Dedifferentiated amniotic fluid mesenchymal stem cell (primary cell): ENCODE measurements around the gene GPER1.

Experiments
- DNase-seq: peaks from one replicate; pipeline ENCODE4 v3.0.0-alpha.2; 2016; ENCODE audit errors: extremely low spot score

The GPER1 gene

DNA sequence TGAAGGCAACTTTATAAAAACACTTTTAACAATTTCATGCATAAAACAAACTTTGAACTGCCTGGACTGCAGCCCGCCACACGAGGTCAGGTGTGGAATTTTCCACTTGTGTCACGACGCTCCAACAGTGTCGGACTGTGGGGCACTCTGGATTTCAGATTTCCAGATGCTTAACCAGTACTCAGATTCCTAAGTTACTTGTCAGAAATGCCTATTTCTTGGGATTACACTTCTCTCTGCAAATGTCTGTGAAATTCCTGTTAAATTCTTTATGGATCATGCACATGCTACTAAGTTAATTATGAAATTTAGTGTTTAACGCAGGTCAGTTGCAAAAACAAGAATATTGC is 473 bp upstream of the GPER1 start:
- DNase-seq = peak; percentile 36

DNA sequence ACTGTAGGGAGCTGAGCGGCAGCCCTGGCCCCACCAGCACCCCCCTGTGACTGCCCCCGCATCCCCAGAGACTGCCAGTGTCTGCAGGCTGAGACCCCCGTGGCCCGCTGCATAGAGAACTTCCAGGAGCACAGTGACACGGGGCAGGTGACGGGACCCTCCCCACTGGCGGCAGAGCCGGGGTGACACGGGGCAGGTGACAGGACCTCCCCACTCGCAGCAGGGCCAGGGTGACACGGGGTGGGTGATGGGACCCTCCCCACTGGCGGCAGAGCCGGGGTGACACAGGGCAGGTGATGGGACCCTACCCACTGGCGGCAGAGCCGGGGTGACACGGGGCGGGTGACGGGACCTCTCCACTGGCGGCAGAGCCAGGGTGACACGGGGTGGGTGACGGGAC is 2.3 kb downstream of the GPER1 start:
- no peak for DNase-seq

DNA sequence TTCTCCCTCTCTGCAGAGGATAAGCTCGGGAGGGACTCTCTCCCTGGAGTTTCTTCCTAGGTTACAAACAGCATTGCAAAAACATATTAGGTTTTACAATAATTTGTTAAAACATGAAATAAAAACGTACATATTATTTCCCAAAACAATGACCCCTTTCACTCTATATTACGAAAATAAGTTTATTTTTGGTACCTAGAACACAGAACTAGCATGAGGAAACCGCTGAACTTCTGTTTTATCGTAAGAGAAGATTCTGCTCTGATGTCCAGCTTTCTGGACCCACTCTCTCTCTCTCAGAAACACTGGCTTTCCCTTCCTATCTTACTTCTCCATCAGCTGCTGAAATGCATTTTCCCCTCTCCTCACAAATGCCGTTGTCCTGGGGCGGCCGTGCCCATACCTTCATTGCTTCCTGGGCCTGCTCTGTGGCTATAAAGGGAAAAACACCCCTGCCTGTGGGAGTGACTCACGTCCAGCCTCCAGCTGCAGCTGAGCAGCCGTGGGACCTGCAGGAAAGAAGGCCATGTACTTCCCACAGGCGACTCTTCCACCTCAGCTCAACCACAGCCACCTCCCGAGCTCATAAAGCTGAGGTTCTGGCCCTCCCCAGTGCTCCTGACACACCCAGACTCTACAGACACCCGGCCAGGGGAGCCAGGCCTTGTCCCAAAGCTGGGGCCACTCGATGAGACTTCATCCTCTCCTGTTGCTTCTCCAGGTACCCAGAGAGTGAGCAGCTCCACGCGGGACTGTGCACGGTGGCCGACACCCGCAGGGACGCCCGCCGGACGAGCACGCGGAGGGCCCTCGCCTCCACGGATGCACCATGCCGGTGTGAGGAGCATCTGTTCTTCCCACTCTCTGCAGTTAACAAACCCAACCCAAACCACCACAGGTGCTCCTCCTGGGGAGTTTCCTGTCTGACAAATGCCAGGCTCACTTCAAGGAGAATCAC is 3.1 kb downstream of the GPER1 start:
- no peak for DNase-seq

DNA sequence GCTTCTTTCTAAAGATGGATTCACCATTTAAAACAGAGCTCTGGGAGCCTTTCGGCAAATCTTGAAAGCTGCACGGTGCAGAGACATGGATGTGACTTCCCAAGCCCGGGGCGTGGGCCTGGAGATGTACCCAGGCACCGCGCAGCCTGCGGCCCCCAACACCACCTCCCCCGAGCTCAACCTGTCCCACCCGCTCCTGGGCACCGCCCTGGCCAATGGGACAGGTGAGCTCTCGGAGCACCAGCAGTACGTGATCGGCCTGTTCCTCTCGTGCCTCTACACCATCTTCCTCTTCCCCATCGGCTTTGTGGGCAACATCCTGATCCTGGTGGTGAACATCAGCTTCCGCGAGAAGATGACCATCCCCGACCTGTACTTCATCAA is 3.7 kb downstream of the GPER1 start:
- DNase-seq = no peak

DNA sequence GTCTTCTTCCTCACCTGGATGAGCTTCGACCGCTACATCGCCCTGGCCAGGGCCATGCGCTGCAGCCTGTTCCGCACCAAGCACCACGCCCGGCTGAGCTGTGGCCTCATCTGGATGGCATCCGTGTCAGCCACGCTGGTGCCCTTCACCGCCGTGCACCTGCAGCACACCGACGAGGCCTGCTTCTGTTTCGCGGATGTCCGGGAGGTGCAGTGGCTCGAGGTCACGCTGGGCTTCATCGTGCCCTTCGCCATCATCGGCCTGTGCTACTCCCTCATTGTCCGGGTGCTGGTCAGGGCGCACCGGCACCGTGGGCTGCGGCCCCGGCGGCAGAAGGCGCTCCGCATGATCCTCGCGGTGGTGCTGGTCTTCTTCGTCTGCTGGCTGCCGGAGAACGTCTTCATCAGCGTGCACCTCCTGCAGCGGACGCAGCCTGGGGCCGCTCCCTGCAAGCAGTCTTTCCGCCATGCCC is 4.3 kb downstream of the GPER1 start:
- no peak for DNase-seq

DNA sequence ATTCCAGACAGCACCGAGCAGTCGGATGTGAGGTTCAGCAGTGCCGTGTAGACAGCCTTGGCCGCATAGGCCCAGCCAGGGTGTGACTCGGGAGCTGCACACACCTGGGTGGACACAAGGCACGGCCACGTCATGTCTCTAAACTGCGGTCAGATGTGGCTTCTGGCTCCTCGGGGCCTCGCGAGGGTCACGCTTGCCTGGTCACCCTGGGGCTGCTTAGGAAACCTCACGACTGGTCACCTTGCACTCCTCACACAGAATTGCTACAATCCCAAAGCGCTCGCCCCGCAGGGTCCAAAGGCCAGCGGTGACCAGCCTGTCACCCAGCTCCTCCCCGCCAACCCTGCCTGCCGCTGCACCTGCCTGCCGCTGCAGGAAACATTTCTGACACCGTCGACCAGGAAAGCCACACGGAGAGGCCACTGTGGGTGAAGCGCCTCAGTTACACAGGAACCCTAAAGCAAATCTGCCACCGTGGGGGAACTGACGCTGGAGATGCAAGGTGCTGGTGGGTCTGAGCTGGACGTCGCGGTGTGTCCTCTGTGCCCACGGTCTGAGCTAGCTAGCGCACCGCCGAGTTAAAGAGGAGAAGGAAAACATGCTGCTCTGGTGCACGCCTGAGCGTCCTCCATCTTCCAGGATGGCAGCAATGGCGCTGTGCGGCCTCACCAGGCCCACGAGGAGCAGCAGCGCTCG is 5.0 kb downstream of the GPER1 start:
- no peak for DNase-seq

DNA sequence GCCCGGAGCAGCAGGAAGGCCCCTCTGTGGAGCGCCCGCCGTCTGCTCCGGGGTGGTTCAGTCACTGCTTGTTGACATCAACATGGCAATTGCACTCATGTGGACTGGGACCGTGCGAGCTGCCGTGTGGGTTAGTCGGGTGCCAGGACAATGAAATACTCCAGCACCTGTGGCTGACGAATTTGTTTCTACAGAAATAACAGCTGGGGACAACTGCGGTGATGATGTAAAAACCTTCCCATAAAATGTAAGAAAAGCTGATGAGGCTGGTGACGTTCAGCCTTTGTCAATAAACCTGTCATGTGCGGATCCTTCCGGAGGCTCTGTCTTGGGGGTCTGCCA is 5.6 kb downstream of the GPER1 start:
- DNase-seq = no peak

DNA sequence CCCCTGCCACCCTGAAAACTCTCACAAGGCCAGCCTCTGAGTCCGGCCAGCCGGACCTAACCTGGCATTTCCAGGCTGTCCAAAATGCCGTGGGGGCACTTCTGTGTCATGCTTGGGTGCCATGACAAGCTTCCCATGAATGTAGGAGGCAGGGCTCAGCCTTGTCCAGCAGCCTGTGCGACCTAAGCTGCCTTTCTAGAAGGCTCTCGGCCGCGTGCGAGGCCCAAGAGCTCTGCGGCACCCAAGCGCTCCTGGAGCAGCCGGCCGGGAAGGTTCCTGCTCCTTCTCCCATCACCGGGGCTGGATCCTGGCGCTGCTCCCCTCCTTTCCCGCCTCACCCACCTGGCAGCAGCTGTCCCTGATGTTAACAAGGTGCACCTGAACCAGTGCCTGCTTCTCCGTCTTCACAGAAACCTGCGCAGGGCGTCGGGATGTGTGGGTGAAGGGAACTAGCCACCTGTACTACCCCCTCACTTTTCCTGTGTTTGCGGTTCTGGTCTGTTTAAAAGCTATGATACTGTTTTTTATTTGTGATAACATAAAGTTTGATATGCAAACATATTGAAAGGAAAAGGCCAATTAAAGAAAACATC is 6.1 kb downstream of the GPER1 start:
- DNase-seq = no peak

DNA sequence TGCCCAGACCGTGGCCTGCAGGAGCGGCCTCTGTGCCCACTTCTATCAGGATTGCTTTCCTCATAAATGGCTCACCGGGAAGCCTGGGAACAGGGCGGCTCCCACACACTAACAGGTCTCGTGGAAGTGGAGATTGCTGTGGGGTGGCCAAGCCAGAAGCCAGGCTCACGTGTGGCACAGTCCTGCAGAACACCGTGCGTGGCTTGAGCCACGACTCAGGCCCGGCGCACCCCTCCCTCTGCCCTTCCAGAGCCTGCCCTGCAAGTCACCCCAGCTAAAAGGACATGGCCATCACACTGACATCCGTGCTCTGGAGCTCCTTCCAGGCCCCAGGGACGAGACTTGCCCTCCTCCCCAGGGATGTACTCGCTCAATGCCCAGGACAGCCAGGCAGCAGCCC is 7.0 kb downstream of the GPER1 start:
- DNase-seq = no peak

DNA sequence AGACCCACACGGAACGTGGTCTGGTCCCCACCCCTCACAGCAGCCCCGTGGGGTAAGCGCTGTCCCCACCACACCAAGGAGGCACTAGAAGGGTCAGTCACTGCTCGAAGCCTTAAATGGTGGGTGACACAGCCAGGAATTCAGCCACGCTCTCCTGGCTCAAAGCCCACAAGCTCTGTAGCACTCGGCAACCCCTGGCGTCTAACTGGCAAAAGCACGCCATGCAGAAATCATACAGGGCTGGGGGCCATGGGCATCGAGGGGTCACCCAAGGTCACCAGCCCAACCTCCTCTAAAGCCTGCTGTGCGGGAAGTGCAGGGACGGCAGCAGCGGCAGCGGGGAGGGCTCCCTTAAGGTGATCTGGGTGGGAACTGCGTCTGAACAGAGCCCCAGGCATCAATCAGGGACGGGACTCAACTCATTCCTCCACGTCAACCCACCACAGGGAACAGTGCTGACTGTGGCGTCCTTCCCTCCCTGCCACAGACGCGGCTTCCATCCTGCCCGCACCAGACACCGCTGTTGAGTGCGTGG is 7.8 kb downstream of the GPER1 start:
- no peak for DNase-seq

DNA sequence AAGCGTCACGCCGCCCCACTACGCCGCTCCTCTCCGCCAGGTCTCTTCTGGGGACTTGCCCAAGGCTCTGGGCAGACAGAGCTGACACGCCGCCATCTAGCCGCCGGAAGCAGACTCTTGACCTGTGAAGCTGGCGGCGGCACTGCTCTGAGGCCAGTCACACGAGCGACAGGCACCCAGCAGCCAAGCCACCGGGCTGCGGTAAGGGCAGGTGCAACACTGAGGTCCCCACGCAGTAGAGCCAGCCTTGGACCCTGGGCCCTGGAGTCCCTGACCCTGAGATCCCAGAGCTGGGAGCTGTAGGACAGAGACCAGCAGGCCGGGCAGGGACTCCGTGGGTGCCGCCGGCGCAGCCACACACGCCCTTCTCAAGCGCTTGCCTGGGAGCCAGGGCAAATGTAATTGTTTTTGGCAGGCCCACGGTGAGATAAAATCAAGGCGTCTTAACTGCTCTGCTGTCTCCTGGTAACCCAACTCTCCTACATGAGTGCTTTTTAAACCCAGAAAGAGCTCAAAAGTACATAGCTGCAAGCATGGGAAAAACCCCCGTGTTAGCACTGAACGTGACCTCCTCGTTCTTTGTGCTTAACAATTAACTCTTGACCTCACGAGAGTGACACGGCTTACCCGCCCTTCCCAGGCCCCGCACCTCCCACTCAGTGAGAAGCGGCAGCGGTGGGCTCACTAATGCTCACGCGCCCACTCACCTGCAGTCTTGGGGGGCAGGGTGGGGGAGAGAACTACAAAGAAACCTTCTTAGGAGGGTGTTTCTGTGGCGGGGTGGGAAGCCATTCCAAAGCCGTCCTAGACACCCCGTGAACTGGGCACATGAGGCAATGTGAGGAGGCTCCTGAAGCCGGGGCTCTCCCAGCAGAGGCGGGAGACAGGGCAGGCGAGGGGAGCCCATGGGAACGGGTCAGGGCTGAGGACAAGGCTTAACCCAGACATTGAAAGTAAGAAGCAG is 8.5 kb downstream of the GPER1 start:
- DNase-seq = no peak

DNA sequence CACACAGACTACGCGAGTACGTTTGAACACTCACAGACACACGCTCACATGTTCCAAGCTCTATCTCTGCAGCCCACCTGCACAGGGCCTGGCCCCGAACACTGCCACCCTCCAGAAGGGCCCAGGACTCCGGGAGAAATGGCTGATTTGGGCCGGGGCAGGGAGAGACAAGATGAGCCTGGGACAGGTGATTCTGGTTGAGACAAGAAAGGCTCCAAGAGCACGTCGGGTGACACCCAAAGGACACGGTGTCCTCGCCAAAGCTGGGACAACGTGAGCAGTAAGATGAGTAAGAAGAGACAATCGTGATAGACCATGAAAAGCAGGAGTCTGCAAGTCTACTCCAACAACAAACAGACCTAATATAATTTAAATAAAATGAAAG is 9.2 kb downstream of the GPER1 start:
- no peak for DNase-seq

DNA sequence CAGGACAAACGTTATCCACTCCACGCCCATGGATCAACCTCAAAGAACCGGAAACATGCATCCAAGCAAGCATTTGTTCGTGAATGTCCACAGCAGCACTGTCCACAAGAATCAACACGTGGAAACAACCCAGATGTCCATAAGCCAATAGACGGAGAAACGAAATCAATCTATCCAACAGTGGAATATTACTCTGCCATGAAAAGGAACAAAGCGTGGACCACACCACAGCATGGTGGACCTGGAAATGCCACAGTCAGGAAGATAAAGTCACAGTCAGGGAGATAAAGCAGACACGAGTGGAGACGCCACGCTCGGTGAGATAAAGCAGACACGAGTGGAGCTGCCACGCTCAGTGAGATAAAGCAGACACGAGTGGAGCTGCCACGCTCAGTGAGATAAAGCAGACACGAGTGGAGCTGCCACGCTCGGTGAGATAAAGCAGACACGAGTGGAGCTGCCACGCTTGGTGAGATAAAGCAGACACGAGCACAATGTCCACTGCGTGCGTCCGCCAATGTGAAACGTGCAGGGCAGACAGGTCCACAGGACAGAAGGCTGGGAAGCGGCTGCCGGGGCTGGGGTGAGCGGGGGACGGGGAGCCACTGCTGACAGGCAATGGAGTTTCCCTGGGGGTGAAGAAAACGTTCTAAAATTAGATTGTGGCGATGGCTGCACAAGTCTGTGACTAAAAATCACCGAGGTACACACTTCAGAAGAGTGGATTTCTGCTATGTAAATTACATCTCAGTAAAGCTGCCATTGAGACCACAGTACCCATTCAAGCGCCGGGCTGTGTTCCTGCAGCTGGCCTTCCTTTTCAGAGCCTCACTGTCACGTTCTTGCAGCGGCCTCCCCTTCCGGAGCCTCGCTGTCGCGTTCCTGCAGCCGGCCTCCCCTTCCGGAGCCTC is 10.6 kb downstream of the GPER1 start:
- DNase-seq = no peak

DNA sequence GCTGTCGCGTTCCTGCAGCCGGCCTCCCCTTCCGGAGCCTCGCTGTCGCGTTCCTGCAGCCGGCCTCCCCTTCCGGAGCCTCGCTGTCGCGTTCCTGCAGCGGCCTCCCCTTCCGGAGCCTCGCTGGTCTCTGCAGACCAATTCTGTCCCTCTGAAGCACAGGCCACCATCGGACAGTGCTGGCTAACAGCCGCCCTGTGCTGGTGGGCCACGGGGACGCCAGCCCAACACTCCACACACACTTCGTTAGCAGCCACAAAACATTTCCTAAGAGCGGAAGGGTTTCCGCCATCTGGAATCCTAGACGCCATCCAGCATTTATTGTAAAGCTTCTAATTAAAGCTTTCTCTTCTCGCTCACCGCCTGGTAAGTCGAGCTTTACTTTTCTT is 11.2 kb downstream of the GPER1 start:
- no peak for DNase-seq

DNA sequence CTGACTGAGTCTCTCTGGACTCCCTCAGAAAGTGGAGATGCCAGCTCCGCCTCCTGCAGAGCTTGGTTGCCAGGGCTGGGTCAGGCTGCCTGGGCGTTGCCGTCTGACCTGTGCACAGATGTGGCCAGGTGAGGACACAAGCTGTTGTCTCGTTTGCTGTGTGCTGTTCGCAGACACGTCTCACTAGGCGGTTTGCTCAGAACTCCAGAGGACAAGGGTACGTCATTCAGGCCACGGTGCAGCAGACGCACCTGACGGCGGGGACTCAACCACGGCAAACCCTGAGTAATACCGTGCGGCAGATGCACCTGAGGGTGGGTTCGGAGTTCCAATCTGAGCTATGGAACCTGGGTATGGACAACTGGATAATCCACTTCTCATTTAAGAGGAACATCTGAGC is 11.7 kb downstream of the GPER1 start:
- no peak for DNase-seq

DNA sequence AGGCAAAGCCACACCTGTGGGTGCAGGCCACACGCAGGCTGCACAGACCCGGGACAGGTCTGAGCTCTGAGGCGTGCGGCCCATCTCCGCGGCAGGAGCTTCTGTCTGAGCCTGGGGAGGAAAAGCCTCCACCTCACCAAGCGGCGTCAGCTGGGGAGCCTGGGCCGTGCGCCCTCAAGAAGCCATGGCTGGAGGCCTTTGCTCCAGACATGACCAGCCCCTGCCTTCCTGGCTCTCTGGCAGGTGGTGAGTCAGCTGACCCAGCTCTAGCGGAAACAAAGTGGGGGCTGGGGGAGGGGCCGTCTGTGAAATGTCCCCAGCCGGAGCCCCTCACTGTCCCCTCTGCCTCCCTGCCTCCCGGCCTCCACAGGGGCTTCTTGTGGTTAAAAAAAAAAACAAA is 12.5 kb downstream of the GPER1 start:
- no peak for DNase-seq

DNA sequence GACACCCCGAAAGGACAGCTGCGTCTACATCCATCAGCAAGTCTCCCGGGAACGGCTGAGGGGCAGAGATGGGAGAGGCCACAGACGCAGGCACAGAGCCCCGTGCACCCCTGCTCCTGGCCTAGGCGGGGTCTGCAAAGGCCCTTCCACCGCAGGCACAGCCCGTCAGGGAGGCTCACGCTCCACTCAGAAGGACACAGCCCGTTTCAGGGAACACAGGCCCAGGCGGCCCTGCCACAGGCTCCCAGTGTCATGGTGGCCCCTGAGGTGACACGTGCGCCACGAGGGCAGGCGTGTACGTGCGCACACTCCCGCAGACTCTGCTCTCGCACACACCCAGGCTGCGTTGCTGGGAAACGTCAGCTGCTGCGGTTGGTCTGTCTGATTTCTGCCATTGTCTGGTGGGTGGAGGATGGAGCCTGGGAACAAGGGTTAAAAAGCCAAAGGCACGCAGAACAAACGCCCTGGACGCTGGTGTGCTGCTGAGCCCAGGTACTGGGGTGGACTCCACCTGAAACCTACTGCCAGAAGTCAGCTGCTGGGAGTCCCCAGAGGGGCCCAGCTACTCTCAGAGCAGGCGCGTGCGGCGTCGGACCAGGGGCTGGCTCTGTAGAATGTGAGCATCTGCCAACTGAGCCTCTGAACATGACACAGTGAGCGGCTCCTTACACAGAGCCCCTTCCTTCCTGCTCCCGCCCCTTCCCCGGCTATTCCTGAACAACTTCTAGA is 13.1 kb downstream of the GPER1 start:
- DNase-seq = no peak

DNA sequence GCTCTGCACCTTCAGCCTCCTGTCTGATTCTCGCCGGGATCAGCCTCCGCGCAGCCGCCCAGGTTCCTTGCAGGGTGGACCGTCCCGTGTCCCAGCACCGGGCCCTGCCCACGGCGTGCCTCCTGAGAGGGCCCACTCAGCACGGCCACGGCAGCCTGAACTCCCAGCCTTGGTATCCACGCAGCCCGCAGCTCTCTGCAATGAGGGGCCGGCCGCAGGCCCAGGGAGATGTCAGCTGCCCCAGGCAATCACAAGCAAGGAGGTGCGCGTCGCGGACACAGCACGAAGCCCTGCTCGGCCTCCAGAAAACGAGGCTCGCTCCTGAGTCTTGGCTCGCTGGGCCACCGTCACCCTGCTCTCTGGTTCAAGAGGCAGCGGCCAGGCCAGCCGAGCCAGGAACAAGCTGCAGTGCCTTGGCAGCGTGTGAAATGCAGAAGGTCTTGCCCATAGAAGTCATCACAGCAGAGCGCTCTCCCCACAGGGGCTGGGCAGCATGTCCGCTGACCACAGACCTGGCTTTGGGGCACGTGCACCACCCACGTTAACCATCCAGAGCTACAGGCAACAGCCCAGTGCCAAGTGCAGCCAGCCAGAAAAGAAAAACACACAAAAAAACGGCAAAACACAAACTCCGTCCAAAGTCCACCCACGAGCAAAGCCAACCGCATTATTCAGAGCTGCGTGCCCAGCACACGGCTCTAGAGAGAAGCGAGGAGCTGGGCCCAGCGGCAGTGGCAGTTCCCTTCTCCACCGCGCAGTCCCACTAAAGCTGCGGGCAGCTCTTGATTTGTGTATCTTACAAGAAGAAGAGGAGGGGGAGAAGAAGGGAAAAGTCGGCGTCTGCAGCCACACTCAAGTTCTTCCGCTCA is 13.9 kb downstream of the GPER1 start:
- DNase-seq = no peak
